Measurements from ENCODE around the gene PDE7B.

The PDE7B gene

GRCh38 chr6:136011475-136011874 lies 160.0 kb downstream of the PDE7B start:
- Histone ChIP-seq H3K9me3 (ENCODE audit: control insufficient read depth, low read length) (no peaks in the 10 kb centered on the region), H3K4me1 (ENCODE audit: control insufficient read depth, insufficient read depth, low read length) (no peaks in the 10 kb centered on the region)

GRCh38 chr6:136012198-136012887 lies 160.8 kb downstream of the PDE7B start:
- H3K9ac ChIP-seq (ENCODE audit: low read length), result no peak overlapping the region
- H3K36me3 ChIP-seq (ENCODE audit: control insufficient read depth, insufficient read depth, low read length), result no peaks in the 10 kb centered on the region
- no peaks in the 10 kb centered on the region for H3K9me3 ChIP-seq (ENCODE audit: control insufficient read depth, low read length)
- H3K4me3 ChIP-seq (ENCODE audit: low read length), result no peak overlapping the region
- H3K4me1 ChIP-seq (ENCODE audit: control insufficient read depth, insufficient read depth, low read length), result no peaks in the 10 kb centered on the region
- H3K27me3 ChIP-seq (ENCODE audit: control insufficient read depth, insufficient read depth, low read length), result no peaks in the 10 kb centered on the region

More at GRCh38 chr6:136011475-136011874, 160.0 kb downstream of the PDE7B start:
- H3K9ac ChIP-seq (ENCODE audit: low read length), result no peak overlapping the region
- H3K27me3 ChIP-seq (ENCODE audit: control insufficient read depth, insufficient read depth, low read length), result no peaks in the 10 kb centered on the region
- no peak overlapping the region for H3K4me3 ChIP-seq (ENCODE audit: low read length)
- H3K36me3 ChIP-seq (ENCODE audit: control insufficient read depth, insufficient read depth, low read length), result no peaks in the 10 kb centered on the region

- Histone ChIP-seq H3K4me3 (ENCODE audit: low read length) (no peak overlapping the region), H3K9ac (ENCODE audit: low read length) (no peak overlapping the region), H3K36me3 (ENCODE audit: control insufficient read depth, insufficient read depth, low read length) (no peaks in the 10 kb centered on the region), H3K9me3 (ENCODE audit: control insufficient read depth, low read length) (no peaks in the 10 kb centered on the region), H3K4me1 (ENCODE audit: control insufficient read depth, insufficient read depth, low read length) (no peaks in the 10 kb centered on the region), H3K27me3 (ENCODE audit: control insufficient read depth, insufficient read depth, low read length) (no peaks in the 10 kb centered on the region)
Measured at GRCh38 chr6:136012943-136013342, 161.4 kb downstream of the PDE7B start.

GRCh38 chr6:136014454-136015437 lies 163.2 kb downstream of the PDE7B start:
- Histone ChIP-seq H3K36me3 (ENCODE audit: control insufficient read depth, insufficient read depth, low read length) (no peaks in the 10 kb centered on the region), H3K27me3 (ENCODE audit: control insufficient read depth, insufficient read depth, low read length) (no peaks in the 10 kb centered on the region), H3K9ac (ENCODE audit: low read length) (no peak overlapping the region), H3K9me3 (ENCODE audit: control insufficient read depth, low read length) (no peaks in the 10 kb centered on the region), H3K4me3 (ENCODE audit: low read length) (no peak overlapping the region), H3K4me1 (ENCODE audit: control insufficient read depth, insufficient read depth, low read length) (no peaks in the 10 kb centered on the region)

- H3K9ac ChIP-seq (ENCODE audit: low read length), result no peak overlapping the region
- H3K27me3 ChIP-seq (ENCODE audit: control insufficient read depth, insufficient read depth, low read length), result no peaks in the 10 kb centered on the region
- no peaks in the 10 kb centered on the region for H3K4me1 ChIP-seq (ENCODE audit: control insufficient read depth, insufficient read depth, low read length)
- no peak overlapping the region for H3K4me3 ChIP-seq (ENCODE audit: low read length)
- no peaks in the 10 kb centered on the region for H3K9me3 ChIP-seq (ENCODE audit: control insufficient read depth, low read length)
- no peaks in the 10 kb centered on the region for H3K36me3 ChIP-seq (ENCODE audit: control insufficient read depth, insufficient read depth, low read length)
Measured at GRCh38 chr6:136015531-136015930, 164.0 kb downstream of the PDE7B start.

- no peaks in the 10 kb centered on the region for H3K9me3 ChIP-seq (ENCODE audit: control insufficient read depth, low read length)
- no peak overlapping the region for H3K4me3 ChIP-seq (ENCODE audit: low read length)
- no peaks in the 10 kb centered on the region for H3K4me1 ChIP-seq (ENCODE audit: control insufficient read depth, insufficient read depth, low read length)
- H3K9ac ChIP-seq (ENCODE audit: low read length), result no peak overlapping the region
- no peaks in the 10 kb centered on the region for H3K36me3 ChIP-seq (ENCODE audit: control insufficient read depth, insufficient read depth, low read length)
- H3K27me3 ChIP-seq (ENCODE audit: control insufficient read depth, insufficient read depth, low read length), result no peaks in the 10 kb centered on the region
Measured at GRCh38 chr6:136016228-136017225, 165.0 kb downstream of the PDE7B start.

- Histone ChIP-seq H3K27me3 (ENCODE audit: control insufficient read depth, insufficient read depth, low read length) (no peaks in the 10 kb centered on the region), H3K9me3 (ENCODE audit: control insufficient read depth, low read length) (no peaks in the 10 kb centered on the region)
Measured at GRCh38 chr6:136020691-136021090, 169.2 kb downstream of the PDE7B start.

GRCh38 chr6:136022224-136022874 lies 170.8 kb downstream of the PDE7B start:
- H3K9ac ChIP-seq (ENCODE audit: low read length), result no peak overlapping the region
- H3K4me3 ChIP-seq (ENCODE audit: low read length), result no peak overlapping the region
- H3K27me3 ChIP-seq (ENCODE audit: control insufficient read depth, insufficient read depth, low read length), result no peaks in the 10 kb centered on the region
- no peaks in the 10 kb centered on the region for H3K36me3 ChIP-seq (ENCODE audit: control insufficient read depth, insufficient read depth, low read length)
- no peaks in the 10 kb centered on the region for H3K9me3 ChIP-seq (ENCODE audit: control insufficient read depth, low read length)
- no peaks in the 10 kb centered on the region for H3K4me1 ChIP-seq (ENCODE audit: control insufficient read depth, insufficient read depth, low read length)

More at GRCh38 chr6:136020691-136021090, 169.2 kb downstream of the PDE7B start:
- Histone ChIP-seq H3K4me1 (ENCODE audit: control insufficient read depth, insufficient read depth, low read length) (no peaks in the 10 kb centered on the region), H3K9ac (ENCODE audit: low read length) (no peak overlapping the region), H3K36me3 (ENCODE audit: control insufficient read depth, insufficient read depth, low read length) (no peaks in the 10 kb centered on the region), H3K4me3 (ENCODE audit: low read length) (no peak overlapping the region)

GRCh38 chr6:136024711-136025110 lies 173.2 kb downstream of the PDE7B start:
- H3K36me3 ChIP-seq (ENCODE audit: control insufficient read depth, insufficient read depth, low read length), result no peaks in the 10 kb centered on the region
- H3K4me3 ChIP-seq (ENCODE audit: low read length), result no peak overlapping the region
- H3K27me3 ChIP-seq (ENCODE audit: control insufficient read depth, insufficient read depth, low read length), result no peaks in the 10 kb centered on the region
- H3K9me3 ChIP-seq (ENCODE audit: control insufficient read depth, low read length), result no peaks in the 10 kb centered on the region
- H3K4me1 ChIP-seq (ENCODE audit: control insufficient read depth, insufficient read depth, low read length), result no peaks in the 10 kb centered on the region
- no peak overlapping the region for H3K9ac ChIP-seq (ENCODE audit: low read length)

GRCh38 chr6:136025736-136026135 lies 174.2 kb downstream of the PDE7B start:
- no peaks in the 10 kb centered on the region for H3K4me1 ChIP-seq (ENCODE audit: control insufficient read depth, insufficient read depth, low read length)
- no peaks in the 10 kb centered on the region for H3K36me3 ChIP-seq (ENCODE audit: control insufficient read depth, insufficient read depth, low read length)
- no peaks in the 10 kb centered on the region for H3K27me3 ChIP-seq (ENCODE audit: control insufficient read depth, insufficient read depth, low read length)
- no peaks in the 10 kb centered on the region for H3K9me3 ChIP-seq (ENCODE audit: control insufficient read depth, low read length)
- H3K4me3 ChIP-seq (ENCODE audit: low read length), result no peak overlapping the region
- no peak overlapping the region for H3K9ac ChIP-seq (ENCODE audit: low read length)

GRCh38 chr6:136030131-136030530 lies 178.6 kb downstream of the PDE7B start:
- Histone ChIP-seq H3K27me3 (ENCODE audit: control insufficient read depth, insufficient read depth, low read length) (no peaks in the 10 kb centered on the region), H3K4me1 (ENCODE audit: control insufficient read depth, insufficient read depth, low read length) (no peaks in the 10 kb centered on the region), H3K9me3 (ENCODE audit: control insufficient read depth, low read length) (no peaks in the 10 kb centered on the region), H3K36me3 (ENCODE audit: control insufficient read depth, insufficient read depth, low read length) (no peaks in the 10 kb centered on the region), H3K9ac (ENCODE audit: low read length) (no peak overlapping the region), H3K4me3 (ENCODE audit: low read length) (no peak overlapping the region)

All from mucosa of stomach (tissue), 1 donor.